Measurements from ENCODE around the gene NUDT14. TPM values are rescaled to one million over a fixed set of nuclear protein-coding genes. Genes with fewer than 3 reads are reported as not detected.

Gene NUDT14
- total RNA-seq, 4 donors from 2014 or later, result 11.0 to 22.3 (median 13.2) TPM; not detected in 1

DNA sequence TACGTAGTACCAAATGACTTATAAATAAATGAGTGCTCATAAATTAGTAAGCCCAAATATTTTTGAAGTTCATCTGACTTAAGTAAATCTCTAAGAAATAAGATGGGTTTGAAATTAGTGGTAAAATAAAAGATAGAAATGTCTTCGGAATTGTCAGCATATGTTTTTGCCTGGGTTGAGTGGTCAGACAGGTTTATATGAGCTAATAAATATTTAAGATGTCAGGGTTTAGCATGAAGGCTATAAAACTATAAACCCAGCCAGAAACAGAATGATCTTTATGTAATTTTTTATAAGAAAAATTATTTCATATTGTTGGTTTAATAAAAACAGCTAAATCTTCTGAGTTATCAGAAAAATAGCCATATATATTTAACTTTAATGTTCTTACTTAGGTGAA lies 49.9 kb downstream of the NUDT14 start:
- Histone ChIP-seq H3K36me3 (no peaks in the 10 kb centered on the region), H3K4me3 (no peak overlapping the region), H3K27me3 (no peaks in the 10 kb centered on the region), H3K9me3 (peaks cover 0 to 6% of the 10 kb centered on the region in 2 donors), H3K4me1 (no peaks in the 10 kb centered on the region), H3K27ac (no peak overlapping the region)
- DNase-seq, result no peak
- TF ChIP-seq CTCF (IDR thresholded peaks at IDR 0.05), result no peak
- no peak for TF ChIP-seq POLR2A (IDR thresholded peaks at IDR 0.05)
- intact Hi-C loops (cut with DNase I; ENCODE audit: low total_unique reads), result no loop called here

GRCh38 chr14:105128059-105128458 lies 53.1 kb downstream of the NUDT14 start:
- no peak for DNase-seq
- no peaks in the 10 kb centered on the region for H3K36me3 ChIP-seq
- no peaks in the 10 kb centered on the region for H3K4me1 ChIP-seq
- H3K4me3 ChIP-seq, result no peak overlapping the region
- TF ChIP-seq CTCF (IDR thresholded peaks at IDR 0.05) (no peak), POLR2A (IDR thresholded peaks at IDR 0.05) (no peak)
- no peak overlapping the region for H3K27ac ChIP-seq
- no peaks in the 10 kb centered on the region for H3K27me3 ChIP-seq
- peaks cover 0 to 6% of the 10 kb centered on the region in 2 donors for H3K9me3 ChIP-seq
- intact Hi-C loops (cut with DNase I; ENCODE audit: low total_unique reads), result no loop called here

DNA sequence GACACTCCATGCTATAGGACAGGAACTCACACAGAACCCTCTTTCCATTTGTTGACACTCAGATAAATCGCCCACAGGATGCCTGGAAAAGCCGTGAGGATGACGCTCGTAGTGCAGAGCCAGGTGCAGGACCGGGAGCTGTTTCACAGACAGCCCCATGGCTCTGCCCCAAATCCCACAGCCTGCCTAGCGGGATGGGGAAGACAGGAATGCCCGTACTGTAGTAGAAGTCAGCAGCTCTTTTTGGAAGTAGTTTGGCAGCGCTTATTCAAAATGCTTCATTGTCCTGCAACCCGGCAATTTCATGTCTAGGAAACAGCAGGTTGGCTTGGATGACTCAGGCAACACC lies 54.2 kb downstream of the NUDT14 start:
- Histone ChIP-seq H3K27ac (no peak overlapping the region), H3K9me3 (peaks cover 0 to 13% of the 10 kb centered on the region in 2 donors), H3K4me1 (no peaks in the 10 kb centered on the region), H3K27me3 (no peaks in the 10 kb centered on the region), H3K36me3 (no peaks in the 10 kb centered on the region), H3K4me3 (no peak overlapping the region)
- intact Hi-C loops (cut with DNase I; ENCODE audit: low total_unique reads), result no loop called here
- peak in 1 of 2 donors; percentile 6 for DNase-seq
- TF ChIP-seq CTCF (IDR thresholded peaks at IDR 0.05), result no peak
- no peak for TF ChIP-seq POLR2A (IDR thresholded peaks at IDR 0.05)

DNA sequence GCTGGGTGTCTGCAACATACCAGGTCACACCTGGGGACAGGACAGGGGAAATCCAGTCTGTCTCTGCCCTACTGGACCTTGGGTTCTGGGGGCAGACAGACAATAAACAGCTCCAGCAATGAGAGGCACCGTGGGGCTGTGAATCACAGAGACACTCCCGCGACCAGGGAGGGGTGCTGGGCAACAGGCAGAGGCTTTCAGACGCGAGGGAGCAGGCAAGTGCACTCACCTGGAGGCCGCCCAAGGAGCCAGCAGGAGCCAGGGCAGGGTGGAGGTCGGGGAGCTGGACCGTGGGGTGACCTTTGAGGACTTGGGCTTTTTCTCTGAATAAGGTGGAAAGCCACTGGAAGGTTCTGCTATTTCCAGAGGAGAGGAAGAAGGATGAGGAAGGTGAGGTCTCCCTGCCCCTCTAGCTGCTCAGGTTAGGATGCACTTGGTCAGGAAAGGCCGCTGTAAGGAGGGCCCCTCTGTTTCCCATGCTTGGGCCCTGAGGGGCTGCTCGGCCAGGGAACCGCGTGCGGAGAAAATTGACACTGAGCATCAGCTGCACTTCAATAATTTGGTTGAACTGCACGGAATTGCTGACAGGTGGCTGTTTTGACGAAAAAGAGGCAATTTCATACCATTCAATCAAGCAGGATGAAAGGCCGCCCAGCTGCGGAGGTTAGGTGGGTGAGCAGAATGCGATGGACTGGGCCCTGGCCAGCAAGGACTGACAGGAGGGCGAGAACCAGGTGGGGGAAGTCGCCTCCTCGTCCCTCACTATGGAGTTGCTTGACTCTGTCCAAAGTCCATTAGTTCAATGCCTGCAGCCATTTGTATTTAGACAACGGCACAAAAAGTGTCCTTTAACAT lies 54.8 kb downstream of the NUDT14 start:
- intact Hi-C loops (cut with DNase I; ENCODE audit: low total_unique reads), result no loop called here
- Histone ChIP-seq H3K27ac (no peak overlapping the region), H3K4me1 (no peaks in the 10 kb centered on the region), H3K9me3 (peaks cover 0 to 12% of the 10 kb centered on the region in 2 donors), H3K4me3 (no peak overlapping the region), H3K27me3 (no peaks in the 10 kb centered on the region), H3K36me3 (no peaks in the 10 kb centered on the region)
- TF ChIP-seq POLR2A (IDR thresholded peaks at IDR 0.05), result no peak
- TF ChIP-seq CTCF (IDR thresholded peaks at IDR 0.05), result no peak
- peak in 1 of 2 donors; percentile 9 for DNase-seq

- TF ChIP-seq CTCF (IDR thresholded peaks at IDR 0.05) (no peak), POLR2A (IDR thresholded peaks at IDR 0.05) (no peak)
- no peaks in the 10 kb centered on the region for H3K4me1 ChIP-seq
- H3K27me3 ChIP-seq, result no peaks in the 10 kb centered on the region
- H3K9me3 ChIP-seq, result peaks cover 0 to 9% of the 10 kb centered on the region in 2 donors
- no peak overlapping the region for H3K27ac ChIP-seq
- peak in 1 of 2 donors; percentile 2 for DNase-seq
- H3K4me3 ChIP-seq, result no peak overlapping the region
- H3K36me3 ChIP-seq, result no peaks in the 10 kb centered on the region
- intact Hi-C loops (cut with DNase I; ENCODE audit: low total_unique reads), result no loop called here
Measured at GRCh38 chr14:105124823-105125222, 56.3 kb downstream of the NUDT14 start.
